CD4-positive, alpha-beta T cell (primary cell): ENCODE results near the gene GALNTL6. TPM values are rescaled to one million over a fixed set of nuclear protein-coding genes. Genes with fewer than 3 reads are reported as not detected.

ENCODE experiments used
- ATAC-seq: fragments of 200-7000 bp; cut with Tn5 transposase; one replicate; pipeline ENCODE4 v1.10.0; 2022; ENCODE audit warnings: mild to moderate bottlenecking; ENCODE audit not compliant: poor library complexity
- CTCF ChIA-PET: fragments of 350-600 bp; sonication (Branson Sonifier 250); formaldehyde crosslinking; loops from one replicate; lab custom pipeline; 2021; ENCODE audit warnings: antibody characterized with exemption, inconsistent platforms; lab: Charles Lee
- POLR2A ChIA-PET: fragments of 350-600 bp; sonication (Branson Sonifier 250); formaldehyde crosslinking; loops from one replicate; lab custom pipeline; 2021; ENCODE audit warnings: antibody characterized with exemption, inconsistent platforms; lab: Charles Lee
- DNase-seq, 14 experiments: peaks; one replicate each; pipeline ENCODE4 v3.0.0-alpha.2; 2013 to 2020; ENCODE audit warnings: mixed read lengths in 2 of 14
- H3K27ac ChIP-seq, 2 donors: one replicate each; pipeline versions ENCODE4 v1.5.1 to v1.7.0; 2013; ENCODE audit warnings: low read length in 2 of 2, low read depth in 1 of 2, mild to moderate bottlenecking in 1 of 2
- H3K27me3 ChIP-seq, 2 experiments: 1 replicate in 1 of 2; 2 replicates in 1 of 2; pipeline versions ENCODE4 v1.6.1 to v1.7.0; 2013; ENCODE audit warnings: low read length in 2 of 2, control low read depth in 1 of 2, mild to moderate bottlenecking in 1 of 2, moderate library complexity in 1 of 2; ENCODE audit not compliant: insufficient read depth in 2 of 2, control insufficient read depth in 1 of 2
- H3K36me3 ChIP-seq: one replicate; pipeline ENCODE4 v1.6.1; 2013; ENCODE audit warnings: low read length, control low read depth; ENCODE audit not compliant: insufficient read depth
- H3K4me1 ChIP-seq: one replicate; pipeline ENCODE4 v1.6.1; 2013; ENCODE audit warnings: low read length, control low read depth; ENCODE audit not compliant: insufficient read depth
- H3K4me3 ChIP-seq: one replicate; pipeline ENCODE4 v1.5.1; 2013; ENCODE audit warnings: mild to moderate bottlenecking, low read length, moderate library complexity
- H3K9me3 ChIP-seq, 2 experiments: 1 replicate in 1 of 2; 2 replicates in 1 of 2; pipeline versions ENCODE4 v1.6.1 to v1.7.0; 2013; ENCODE audit warnings: low read length in 2 of 2, mild to moderate bottlenecking in 2 of 2, control low read depth in 1 of 2, moderate library complexity in 1 of 2; ENCODE audit not compliant: control insufficient read depth in 1 of 2, insufficient read depth in 1 of 2
- H3K27ac Mint-ChIP-seq: one replicate; pipeline ENCODE4 v1.8.0; 2020; ENCODE audit warnings: mixed read lengths
- H3K27me3 Mint-ChIP-seq: one replicate; pipeline ENCODE4 v1.8.0; 2021; ENCODE audit warnings: mixed read lengths
- H3K36me3 Mint-ChIP-seq: one replicate; pipeline ENCODE4 v1.8.0; 2021; ENCODE audit warnings: low read depth, mixed read lengths
- H3K4me1 Mint-ChIP-seq: one replicate; pipeline ENCODE4 v1.8.0; 2021; ENCODE audit warnings: low read depth, mixed read lengths
- H3K4me3 Mint-ChIP-seq: one replicate; pipeline ENCODE4 v1.8.0; 2020; ENCODE audit warnings: mild to moderate bottlenecking, mixed read lengths
- H3K9me3 Mint-ChIP-seq: one replicate; pipeline ENCODE4 v1.8.0; 2020; ENCODE audit warnings: mixed read lengths
- CTCF ChIP-seq: fragments of 200-600 bp; IDR thresholded peaks from one replicate; pipeline ENCODE4 v1.8.0; 2022; ENCODE audit warnings: antibody characterized with exemption, mild to moderate bottlenecking
- intact Hi-C, 2 experiments: fragments of 100-400 bp; cut with DNase I in 1 of 2; cut with micrococcal nuclease in 1 of 2; formaldehyde crosslinking; loops; one replicate each; pipeline versions ENCODE4 v1.15.1 to v1.9.0; 2023 to 2025; cut with DNase I, micrococcal nuclease
- total RNA-seq, 174 experiments: library from RNA in 2 of 174; stranded (reverse) in 2 of 174; gene quantifications; one replicate each; pipeline ENCODE4 v1.2.3 and lab custom pipeline; 2021 to 2026

The GALNTL6 gene
- total RNA-seq, 2 experiments from 2014 or later, result not detected

- Histone ChIP-seq H3K4me1 (no peaks in the 10 kb centered on the region), H3K36me3 (no peaks in the 10 kb centered on the region), H3K4me3 (no peak overlapping the region), H3K9me3 (no peaks in the 10 kb centered on the region), H3K27me3 (no peaks in the 10 kb centered on the region), H3K27ac (no peak overlapping the region)
- H3K36me3 Mint-ChIP-seq, result no peaks in the 10 kb centered on the region
- ATAC-seq (no peak), DNase-seq (no peak)
- H3K27me3 Mint-ChIP-seq, result no peaks in the 10 kb centered on the region
- H3K27ac Mint-ChIP-seq, result no peak overlapping the region
- POLR2A ChIA-PET, result no interaction called here
- TF ChIP-seq CTCF, result no peak
- H3K4me3 Mint-ChIP-seq, result no peak overlapping the region
- intact Hi-C loops, result no loop called here
- H3K4me1 Mint-ChIP-seq, result no peaks in the 10 kb centered on the region
- peaks cover 6% of the 10 kb centered on the region for H3K9me3 Mint-ChIP-seq
- CTCF ChIA-PET, result no interaction called here
These were observed 580.0 kb downstream of the GALNTL6 start for GRCh38 chr4:172393220-172393619.

- H3K4me3 ChIP-seq, result no peak overlapping the region
- no peak for TF ChIP-seq CTCF
- CTCF ChIA-PET, result no interaction called here
- H3K27ac ChIP-seq, result no peak overlapping the region
- peaks cover 2% of the 10 kb centered on the region for H3K9me3 Mint-ChIP-seq
- intact Hi-C loops, result no loop called here
- DNase-seq (no peak), ATAC-seq (no peak)
- H3K4me1 ChIP-seq, result no peaks in the 10 kb centered on the region
- H3K27me3 ChIP-seq, result no peaks in the 10 kb centered on the region
- POLR2A ChIA-PET, result no interaction called here
- no peak overlapping the region for H3K27ac Mint-ChIP-seq
- H3K4me3 Mint-ChIP-seq, result no peak overlapping the region
- H3K4me1 Mint-ChIP-seq, result no peaks in the 10 kb centered on the region
- H3K9me3 ChIP-seq, result no peaks in the 10 kb centered on the region
- H3K36me3 Mint-ChIP-seq, result no peaks in the 10 kb centered on the region
- no peaks in the 10 kb centered on the region for H3K27me3 Mint-ChIP-seq
- no peaks in the 10 kb centered on the region for H3K36me3 ChIP-seq
These were observed 591.5 kb downstream of the GALNTL6 start for GRCh38 chr4:172404676-172405075.

GRCh38 chr4:172410363-172410762, 597.2 kb downstream of the GALNTL6 start:
- ChIA-PET CTCF (no interaction called here), POLR2A (no interaction called here)
- Histone ChIP-seq H3K4me3 (no peak overlapping the region), H3K27me3 (no peaks in the 10 kb centered on the region), H3K4me1 (no peaks in the 10 kb centered on the region), H3K27ac (no peak overlapping the region), H3K36me3 (no peaks in the 10 kb centered on the region), H3K9me3 (no peaks in the 10 kb centered on the region)
- Mint-ChIP-seq H3K27me3 (no peaks in the 10 kb centered on the region), H3K36me3 (no peaks in the 10 kb centered on the region), H3K9me3 (no peaks in the 10 kb centered on the region), H3K4me3 (no peak overlapping the region), H3K27ac (no peak overlapping the region), H3K4me1 (no peaks in the 10 kb centered on the region)
- intact Hi-C loops, result no loop called here
- ATAC-seq (no peak), DNase-seq (no peak)
- TF ChIP-seq CTCF, result no peak
